Upper lobe of left lung (tissue), 4 donors: ENCODE data around the gene TOX4.
A peak's percentile ranks its signal among the peaks of the same experiment; 100 is the strongest.

Source experiments
- CTCF ChIP-seq, 6 experiments: fragments of 450-650 bp in 4 of 6; fragments of 200-600 bp in 2 of 6; sonication (generic) in 2 of 6; IDR thresholded peaks; one replicate each; pipeline ENCODE4 v1.5.1; 2016 to 2019; ENCODE audit warnings: antibody characterized with exemption in 6 of 6
- EP300 ChIP-seq, 4 donors: sonication (generic); formaldehyde crosslinking; IDR thresholded peaks; one replicate each; pipeline ENCODE4 v1.5.1; 2017; ENCODE audit warnings: antibody characterized with exemption in 4 of 4, control low read depth in 2 of 4
- POLR2A ChIP-seq, 4 donors: fragments of 450-650 bp; IDR thresholded peaks; one replicate each; pipeline ENCODE4 v1.5.1; 2016 to 2017; ENCODE audit warnings: antibody characterized with exemption in 4 of 4, mild to moderate bottlenecking in 2 of 4

GRCh38 chr14:21510735-21511657, 34.0 kb downstream of the TOX4 start, which contains the start of gene METTL3:
- TF ChIP-seq CTCF (IDR thresholded peaks at IDR 0.05) (peak in 2 of 6 experiments; percentile 7 to 8), POLR2A (IDR thresholded peaks at IDR 0.05) (peak in 2 of 4 donors; percentile 24 to 54), EP300 (IDR thresholded peaks at IDR 0.05) (no peak)
